Mesodermal cell (in vitro differentiated cells): ENCODE results near the gene DAPK2.

ENCODE experiments used
- H3K27ac ChIP-seq: 2 replicates; pipeline ENCODE4 v1.7.0; 2013; ENCODE audit warnings: mild to moderate bottlenecking, low read depth, low read length, moderate library complexity; ENCODE audit not compliant: severe bottlenecking
- H3K36me3 ChIP-seq: 2 replicates; pipeline ENCODE4 v1.7.1; 2013; ENCODE audit warnings: mild to moderate bottlenecking, low read length, moderate library complexity; ENCODE audit not compliant: control insufficient read depth, insufficient read depth
- H3K4me1 ChIP-seq: one replicate; pipeline ENCODE4 v1.7.1; 2013; ENCODE audit warnings: mild to moderate bottlenecking, low read length; ENCODE audit not compliant: insufficient read depth, control insufficient read depth, poor library complexity, severe bottlenecking
- H3K4me3 ChIP-seq: 2 replicates; pipeline ENCODE4 v1.7.0; 2013; ENCODE audit warnings: low read length, control low read depth, mild to moderate bottlenecking; ENCODE audit not compliant: insufficient read depth, poor library complexity, severe bottlenecking; ENCODE audit errors: extremely low read depth
- H3K9me3 ChIP-seq: 2 replicates; pipeline ENCODE4 v1.7.1; 2013; ENCODE audit warnings: mild to moderate bottlenecking, low read length, moderate library complexity; ENCODE audit not compliant: control insufficient read depth
- WGBS, 2 experiments: methylation state at CpG; one replicate each; pipeline ENCODE4 v1.1.5; 2013; ENCODE audit warnings: missing lambda C conversion rate in 2 of 2; ENCODE audit not compliant: insufficient coverage in 2 of 2; 5-methylcytosine and 5-hydroxymethylcytosine counted together

Gene DAPK2

GRCh38 chr15:63913786-63914315 is 132.4 kb downstream of the DAPK2 start:
- no peak overlapping the region for H3K27ac ChIP-seq
- peaks cover 28% of the 10 kb centered on the region for H3K4me1 ChIP-seq
- H3K9me3 ChIP-seq = no peaks in the 10 kb centered on the region
- WGBS, 2 experiments = 83% methylated on average over 2 of the region's 3 CpGs
- no peaks in the 10 kb centered on the region for H3K36me3 ChIP-seq
- no peak overlapping the region for H3K4me3 ChIP-seq

- H3K4me3 ChIP-seq = no peak overlapping the region
- H3K36me3 ChIP-seq = no peaks in the 10 kb centered on the region
- H3K4me1 ChIP-seq = peaks cover 28% of the 10 kb centered on the region
- no peaks in the 10 kb centered on the region for H3K9me3 ChIP-seq
- 94 to 95% methylated on average over 9 of the region's 9 CpGs for WGBS, 2 experiments
- H3K27ac ChIP-seq = no peak overlapping the region
These were observed 132.9 kb downstream of the DAPK2 start for GRCh38 chr15:63913336-63913735.

- no peaks in the 10 kb centered on the region for H3K9me3 ChIP-seq
- WGBS, 2 experiments = 80 to 84% methylated on average over 7 to 12 of the region's 15 CpGs
- H3K4me1 ChIP-seq = peaks cover 23% of the 10 kb centered on the region
- no peak overlapping the region for H3K27ac ChIP-seq
- H3K4me3 ChIP-seq = no peak overlapping the region
- H3K36me3 ChIP-seq = no peaks in the 10 kb centered on the region
These were observed 134.1 kb downstream of the DAPK2 start for GRCh38 chr15:63912061-63912615.

GRCh38 chr15:63911160-63911559 is 135.1 kb downstream of the DAPK2 start:
- H3K36me3 ChIP-seq = no peaks in the 10 kb centered on the region
- no peaks in the 10 kb centered on the region for H3K9me3 ChIP-seq
- no CpG with 5 or more reads among the region's 4 CpGs for WGBS, 2 experiments
- peaks cover 22% of the 10 kb centered on the region for H3K4me1 ChIP-seq
- H3K4me3 ChIP-seq = no peak overlapping the region
- H3K27ac ChIP-seq = no peak overlapping the region

GRCh38 chr15:63909819-63910437 is 136.4 kb downstream of the DAPK2 start:
- Histone ChIP-seq H3K27ac (no peak overlapping the region), H3K4me3 (no peak overlapping the region), H3K9me3 (no peaks in the 10 kb centered on the region), H3K4me1 (peaks cover 23% of the 10 kb centered on the region), H3K36me3 (no peaks in the 10 kb centered on the region)
- WGBS, 2 experiments = 79 to 84% methylated on average over 8 to 9 of the region's 10 CpGs

GRCh38 chr15:63908991-63909390 is 137.3 kb downstream of the DAPK2 start:
- WGBS, 2 experiments = no CpG with 5 or more reads among the region's 2 CpGs
- Histone ChIP-seq H3K27ac (no peak overlapping the region), H3K9me3 (no peaks in the 10 kb centered on the region), H3K4me1 (peaks cover 22% of the 10 kb centered on the region), H3K4me3 (no peak overlapping the region), H3K36me3 (no peaks in the 10 kb centered on the region)

- no peak overlapping the region for H3K27ac ChIP-seq
- peaks cover 18% of the 10 kb centered on the region for H3K4me1 ChIP-seq
- no peaks in the 10 kb centered on the region for H3K9me3 ChIP-seq
- no peak overlapping the region for H3K4me3 ChIP-seq
- H3K36me3 ChIP-seq = no peaks in the 10 kb centered on the region
- 88 to 100% methylated on average over 4 to 6 of the region's 7 CpGs for WGBS, 2 experiments
These were observed 138.0 kb downstream of the DAPK2 start for GRCh38 chr15:63908281-63908680.

- Histone ChIP-seq H3K27ac (no peak overlapping the region), H3K9me3 (no peaks in the 10 kb centered on the region), H3K36me3 (no peaks in the 10 kb centered on the region), H3K4me3 (no peak overlapping the region), H3K4me1 (peaks cover 18% of the 10 kb centered on the region)
- 92 to 100% methylated on average over 3 to 7 of the region's 8 CpGs for WGBS, 2 experiments
These were observed 138.8 kb downstream of the DAPK2 start for GRCh38 chr15:63907521-63907920.

GRCh38 chr15:63906266-63906584 is 140.1 kb downstream of the DAPK2 start:
- Histone ChIP-seq H3K4me3 (no peak overlapping the region), H3K36me3 (no peaks in the 10 kb centered on the region), H3K27ac (no peak overlapping the region), H3K4me1 (peaks cover 18% of the 10 kb centered on the region), H3K9me3 (no peaks in the 10 kb centered on the region)
- 95 to 96% methylated on average over 4 of the region's 4 CpGs for WGBS, 2 experiments

- Histone ChIP-seq H3K9me3 (no peaks in the 10 kb centered on the region), H3K36me3 (no peaks in the 10 kb centered on the region), H3K4me3 (no peak overlapping the region), H3K4me1 (peaks cover 18% of the 10 kb centered on the region), H3K27ac (peak overlapping the region; percentile 23)
- 82 to 90% methylated on average over 6 to 7 of the region's 8 CpGs for WGBS, 2 experiments
These were observed 140.6 kb downstream of the DAPK2 start for GRCh38 chr15:63905558-63906265.

- WGBS, 2 experiments = 82 to 93% methylated on average over 5 to 6 of the region's 7 CpGs
- H3K36me3 ChIP-seq = no peaks in the 10 kb centered on the region
- no peaks in the 10 kb centered on the region for H3K9me3 ChIP-seq
- H3K4me3 ChIP-seq = no peak overlapping the region
- H3K27ac ChIP-seq = no peak overlapping the region
- peaks cover 18% of the 10 kb centered on the region for H3K4me1 ChIP-seq
These were observed 141.2 kb downstream of the DAPK2 start for GRCh38 chr15:63905131-63905530.
